DND-41 (cell line): ENCODE data around the gene TMPRSS5.

Experiments used
- ATAC-seq: fragments of 200-7000 bp; cut with Tn5 transposase; 3 replicates; pipeline ENCODE4 v1.9.1; 2021; ENCODE audit warnings: low read depth; ENCODE audit not compliant: insufficient read depth
- DNase-seq: peaks from one replicate; pipeline ENCODE4 v3.0.0-alpha.2; 2020
- H2AFZ ChIP-seq: 2 replicates; pipeline ENCODE4 v1.6.0; 2012; ENCODE audit warnings: low read depth, low read length
- H3K27ac ChIP-seq: 2 replicates; pipeline ENCODE4 v1.5.1; 2012; ENCODE audit warnings: low read length, inconsistent platforms
- H3K27me3 ChIP-seq: fragments of 200-600 bp; sonication (generic); 2 replicates; pipeline ENCODE4 v1.6.0; 2012; ENCODE audit warnings: low read length, mild to moderate bottlenecking, inconsistent platforms; ENCODE audit not compliant: insufficient read depth, poor library complexity
- H3K36me3 ChIP-seq: 2 replicates; pipeline ENCODE4 v1.5.1; 2012; ENCODE audit warnings: low read length, inconsistent platforms; ENCODE audit not compliant: insufficient read depth
- H3K4me1 ChIP-seq: 2 replicates; pipeline ENCODE4 v1.5.1; 2012; ENCODE audit warnings: mild to moderate bottlenecking, low read length; ENCODE audit not compliant: insufficient read depth
- H3K4me2 ChIP-seq: 2 replicates; pipeline ENCODE4 v1.6.0; 2012; ENCODE audit warnings: mild to moderate bottlenecking, moderate library complexity, low read length, inconsistent platforms; ENCODE audit not compliant: insufficient read depth
- H3K4me3 ChIP-seq, 2 experiments: fragments of 200-600 bp in 1 of 2; shearing (Covaris generic) in 1 of 2; 2 replicates each; pipeline ENCODE4 v1.5.1; 2012 to 2016; ENCODE audit warnings: inconsistent platforms in 2 of 2, low read length in 2 of 2, mild to moderate bottlenecking in 2 of 2, low read depth in 1 of 2, moderate library complexity in 1 of 2
- H3K79me2 ChIP-seq: 2 replicates; pipeline ENCODE4 v1.6.0; 2012; ENCODE audit warnings: low read length, inconsistent platforms; ENCODE audit not compliant: insufficient read depth
- H3K9ac ChIP-seq: 2 replicates; pipeline ENCODE4 v1.6.0; 2012; ENCODE audit warnings: low read depth, mild to moderate bottlenecking, inconsistent platforms, low read length, moderate library complexity
- H3K9me3 ChIP-seq: 2 replicates; pipeline ENCODE4 v1.5.1; 2012; ENCODE audit warnings: low read length, moderate library complexity, mild to moderate bottlenecking, inconsistent platforms; ENCODE audit not compliant: insufficient read depth, severe bottlenecking
- H4K20me1 ChIP-seq: 2 replicates; pipeline ENCODE4 v1.6.0; 2012; ENCODE audit warnings: low read length; ENCODE audit not compliant: insufficient read depth
- CTCF ChIP-seq: IDR thresholded peaks from 2 replicates; pipeline ENCODE4 v1.5.1; 2012; ENCODE audit warnings: borderline replicate concordance, low read length, moderate library complexity, mild to moderate bottlenecking; ENCODE audit not compliant: poor library complexity, severe bottlenecking; ENCODE audit errors: extremely low read depth
- EZH2 ChIP-seq: IDR thresholded peaks from 3 replicates; pipeline ENCODE4 v1.6.1; 2012; ENCODE audit warnings: borderline replicate concordance, low read depth, mild to moderate bottlenecking, moderate library complexity, low read length, inconsistent platforms; ENCODE audit not compliant: severe bottlenecking

The TMPRSS5 gene

GRCh38 chr11:113668255-113668654, 37.9 kb downstream of the TMPRSS5 start:
- H2AFZ ChIP-seq = no peak overlapping the region
- ATAC-seq (no peak), DNase-seq (no peak)
- H4K20me1 ChIP-seq = no peaks in the 10 kb centered on the region
- H3K4me3 ChIP-seq = no peak overlapping the region
- no peak overlapping the region for H3K9ac ChIP-seq
- no peak for TF ChIP-seq EZH2
- no peak for TF ChIP-seq CTCF
- peaks cover 3% of the 10 kb centered on the region for H3K9me3 ChIP-seq
- H3K4me2 ChIP-seq = no peak overlapping the region
- no peak overlapping the region for H3K27ac ChIP-seq
- H3K27me3 ChIP-seq = no peaks in the 10 kb centered on the region
- no peaks in the 10 kb centered on the region for H3K79me2 ChIP-seq
- H3K4me1 ChIP-seq = no peaks in the 10 kb centered on the region
- no peaks in the 10 kb centered on the region for H3K36me3 ChIP-seq

- TF ChIP-seq CTCF (no peak), EZH2 (no peak)
- H3K9me3 ChIP-seq = peaks cover 3% of the 10 kb centered on the region
Measured at GRCh38 chr11:113667801-113668200, 38.3 kb downstream of the TMPRSS5 start.

GRCh38 chr11:113666584-113666983, 39.5 kb downstream of the TMPRSS5 start:
- DNase-seq = no peak
- Histone ChIP-seq H3K4me1 (no peaks in the 10 kb centered on the region), H3K4me3 (no peak overlapping the region), H3K79me2 (no peaks in the 10 kb centered on the region), H2AFZ (no peak overlapping the region), H3K27me3 (no peaks in the 10 kb centered on the region), H3K9ac (no peak overlapping the region), H3K36me3 (no peaks in the 10 kb centered on the region), H4K20me1 (no peaks in the 10 kb centered on the region), H3K4me2 (no peak overlapping the region), H3K9me3 (peaks cover 3% of the 10 kb centered on the region), H3K27ac (no peak overlapping the region)
- TF ChIP-seq CTCF (no peak), EZH2 (no peak)
- no peak for ATAC-seq

More at GRCh38 chr11:113667801-113668200, 38.3 kb downstream of the TMPRSS5 start:
- H3K4me1 ChIP-seq = no peaks in the 10 kb centered on the region
- H4K20me1 ChIP-seq = no peaks in the 10 kb centered on the region
- H3K9ac ChIP-seq = no peak overlapping the region
- H3K4me3 ChIP-seq = no peak overlapping the region
- DNase-seq (no peak), ATAC-seq (no peak)
- H2AFZ ChIP-seq = no peak overlapping the region
- H3K36me3 ChIP-seq = no peaks in the 10 kb centered on the region
- no peak overlapping the region for H3K4me2 ChIP-seq
- H3K79me2 ChIP-seq = no peaks in the 10 kb centered on the region
- H3K27ac ChIP-seq = no peak overlapping the region
- no peaks in the 10 kb centered on the region for H3K27me3 ChIP-seq
